ENCODE measurements around the gene C16orf92.

C16orf92 gene, protein sequence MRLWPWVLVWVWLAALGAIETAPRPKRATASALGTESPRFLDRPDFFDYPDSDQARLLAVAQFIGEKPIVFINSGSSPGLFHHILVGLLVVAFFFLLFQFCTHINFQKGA

DNA sequence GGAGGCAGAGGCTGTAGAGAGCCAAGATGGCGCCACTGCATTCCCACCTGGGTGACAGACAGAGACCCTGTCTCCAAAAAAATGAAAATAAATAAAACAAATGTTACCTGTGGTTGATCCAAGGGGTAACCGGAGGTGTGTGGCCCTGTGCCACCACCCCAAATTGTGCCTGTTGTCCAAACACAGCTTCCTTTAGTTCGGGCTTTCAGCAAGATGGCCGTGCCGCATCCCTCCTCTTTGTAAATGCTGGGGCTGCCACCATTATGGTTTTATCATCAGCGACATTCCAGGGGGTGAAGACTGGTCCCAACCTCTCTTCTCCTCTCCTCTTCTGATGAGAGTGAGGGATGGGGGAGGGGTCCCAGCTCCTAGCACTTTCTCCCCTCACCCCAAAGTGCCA is at the start of gene C16orf92:
Gene C16orf92 (plus strand): TSS at position 312 of the 400 bp plus-strand sequence. CDS start 143 bp downstream, outside the sequence.
- DNase-seq, result no peak

DNA sequence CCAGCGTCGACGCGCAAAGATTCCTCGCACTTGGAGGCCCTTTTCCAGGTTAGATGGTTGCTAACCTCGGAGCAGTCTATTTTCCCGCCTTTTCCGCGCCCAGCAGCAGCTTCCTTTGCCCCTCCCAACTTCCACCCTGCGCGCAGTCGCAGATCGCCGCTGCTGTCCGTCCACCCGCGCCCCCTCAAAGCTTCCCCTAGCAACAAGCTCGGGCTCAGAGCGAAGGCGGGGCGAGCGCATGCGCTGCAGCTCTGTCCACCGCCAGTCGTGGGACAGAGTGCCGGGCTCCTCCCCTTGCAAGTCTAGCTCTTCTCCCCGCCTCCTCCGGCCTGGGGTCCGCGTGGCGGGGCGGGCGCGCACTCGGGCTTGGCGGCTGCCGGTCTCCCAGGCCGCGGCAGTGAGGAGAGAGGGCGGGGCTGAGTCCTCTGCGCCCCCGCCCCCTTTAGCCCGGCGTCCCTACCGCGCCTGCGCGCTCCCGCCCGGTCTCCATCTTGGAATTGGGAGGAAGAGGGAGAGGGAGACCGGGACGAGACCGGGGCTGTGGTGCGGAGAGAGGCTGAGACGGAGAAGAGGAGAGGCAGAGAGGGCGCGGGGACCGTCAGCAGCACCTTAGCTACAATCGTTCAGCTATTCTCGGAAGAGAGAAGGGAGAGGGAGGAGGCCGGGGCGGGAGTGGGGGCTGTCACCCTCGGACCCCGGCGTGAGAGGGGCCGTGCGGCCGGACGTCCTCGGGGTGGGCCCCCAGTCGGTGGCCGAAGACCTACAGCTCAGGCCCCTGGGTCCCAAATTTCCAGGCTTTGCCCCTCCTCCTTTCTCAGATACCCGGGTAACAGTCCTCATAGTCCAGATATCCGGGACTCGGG is 49.4 kb upstream of the C16orf92 start, which contains the start of gene TAOK2:
Gene TAOK2 (plus strand): TSS at position 485 of the 863 bp plus-strand sequence. CDS start 3,905 bp downstream, outside the sequence.
- DNase-seq, result peak; percentile 99

DNA sequence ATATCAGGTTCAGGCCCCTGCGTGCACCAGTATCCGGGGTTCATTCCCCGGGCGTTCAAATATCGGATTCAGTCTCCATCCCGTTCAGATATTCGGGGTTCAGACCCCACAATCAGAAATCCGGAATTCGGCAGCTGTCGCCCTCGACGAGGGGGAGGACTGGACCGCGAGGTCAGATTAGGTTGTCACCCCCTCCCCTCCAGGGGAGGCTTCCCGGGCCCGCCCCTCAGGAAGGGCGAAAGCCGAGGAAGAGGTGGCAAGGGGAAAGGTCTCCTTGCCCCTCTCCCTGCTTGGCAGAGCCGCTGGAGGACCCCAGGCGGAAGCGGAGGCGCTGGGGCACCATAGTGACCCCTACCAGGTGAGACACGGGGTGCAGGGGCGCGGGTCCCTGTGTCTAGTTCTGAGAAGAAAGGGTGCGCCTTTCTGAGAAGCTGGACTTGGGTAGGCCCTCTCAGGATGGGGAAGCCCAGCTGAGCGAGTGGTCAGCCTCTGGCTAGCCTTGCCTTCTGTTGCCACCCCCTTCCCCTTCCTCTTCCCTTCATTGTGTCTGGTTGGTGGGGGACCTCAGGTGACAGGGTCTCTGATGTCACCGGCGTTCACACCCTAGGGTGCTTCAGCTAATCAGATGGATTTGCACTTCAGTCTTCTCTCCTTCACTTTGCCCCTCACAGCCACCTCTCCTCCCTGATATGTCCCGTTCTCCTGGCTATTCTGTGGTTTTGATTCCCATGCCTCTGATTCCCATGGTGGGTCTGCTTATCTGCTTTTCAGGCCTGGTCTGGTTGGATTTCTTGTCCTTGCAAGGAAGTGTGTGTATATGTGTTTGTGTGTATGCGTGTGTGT is 48.5 kb upstream of the C16orf92 start:
- no peak for DNase-seq

DNA sequence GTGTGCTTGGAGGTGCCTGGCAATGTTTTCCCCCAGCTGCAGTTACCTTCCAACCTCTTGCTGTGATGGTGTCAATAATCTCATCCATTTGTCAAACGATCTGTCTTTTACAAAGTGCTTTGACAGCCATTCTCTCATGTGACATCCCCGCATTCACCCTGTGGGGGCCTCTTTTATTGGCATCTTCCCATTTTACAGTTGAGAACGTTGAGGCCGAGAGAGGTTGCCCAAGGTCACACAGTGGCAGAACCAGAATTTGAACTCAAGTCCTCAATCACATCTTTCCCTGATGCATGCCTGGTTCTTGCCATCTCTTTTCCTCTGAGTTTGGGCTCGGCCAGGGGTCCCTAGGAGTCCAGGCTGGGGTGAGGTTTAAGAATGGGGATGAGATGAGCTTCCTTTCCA is 47.9 kb upstream of the C16orf92 start:
- DNase-seq, result no peak

DNA sequence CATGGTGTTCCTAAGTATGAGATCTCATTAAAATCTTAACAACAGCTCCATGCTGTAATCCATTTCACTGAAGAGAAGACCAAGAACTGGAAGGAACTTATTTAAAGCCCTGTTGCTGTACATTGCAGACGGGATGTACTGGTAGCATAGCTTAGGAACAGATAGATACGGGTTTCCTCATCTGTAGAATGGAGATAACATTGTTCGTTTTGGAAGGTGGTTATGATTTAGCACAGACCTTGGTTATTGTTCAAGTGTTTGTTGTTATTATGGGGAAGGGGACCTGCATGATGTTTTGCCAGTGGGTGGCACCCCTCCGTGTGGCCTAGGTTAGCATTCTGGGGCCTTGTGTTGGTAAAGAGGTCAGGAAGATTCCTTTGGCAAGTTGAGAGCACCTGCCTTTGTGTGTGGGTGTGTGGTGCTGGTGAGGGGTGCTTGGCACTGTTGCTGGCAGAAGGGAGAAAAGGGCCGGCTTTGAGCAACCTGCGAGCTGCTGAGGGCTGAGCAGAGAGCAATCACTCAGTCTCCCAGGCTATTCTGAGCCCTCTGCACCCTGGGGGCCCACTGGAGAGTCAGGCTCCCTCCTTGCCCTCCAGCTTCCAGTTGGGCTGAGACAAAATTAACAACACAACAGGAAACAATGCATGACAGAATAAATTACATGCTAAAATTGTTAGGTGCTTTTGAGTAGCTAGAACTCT is 47.0 kb upstream of the C16orf92 start:
- DNase-seq, result no peak

DNA sequence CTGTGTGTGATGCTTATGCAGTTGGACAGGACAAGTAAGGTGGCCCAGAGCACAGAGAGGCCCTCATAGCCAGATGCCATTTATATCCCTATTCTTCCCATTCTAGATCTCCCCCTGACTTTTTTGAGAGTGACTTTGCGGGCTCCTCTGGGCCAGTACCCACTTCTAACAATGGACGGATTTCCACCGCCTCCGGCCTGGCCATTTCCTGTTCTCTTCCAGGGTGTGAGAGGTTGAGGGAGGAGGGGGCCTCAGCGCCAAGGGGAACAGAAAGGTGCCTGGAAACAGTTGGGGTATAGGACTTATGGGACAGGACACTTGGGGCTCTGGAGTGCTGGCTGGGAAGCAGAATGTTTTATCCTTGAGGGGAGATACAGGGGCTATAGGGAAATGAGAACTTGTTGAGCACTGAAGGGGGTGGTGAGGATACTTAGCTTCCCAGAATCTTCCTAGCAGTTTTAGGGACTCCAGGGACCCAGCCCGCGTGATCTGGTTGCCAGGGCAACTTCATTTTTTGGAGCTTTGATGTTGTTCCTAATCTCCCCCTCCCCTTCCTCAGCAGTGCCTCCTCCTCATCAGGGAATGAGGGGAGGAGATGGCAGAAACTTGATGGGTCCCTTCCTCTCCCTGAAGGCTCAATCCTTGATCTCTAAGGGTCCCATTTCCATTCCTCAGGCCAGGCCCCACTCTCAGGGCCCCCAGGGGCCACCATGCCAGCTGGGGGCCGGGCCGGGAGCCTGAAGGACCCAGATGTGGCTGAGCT is 45.8 kb upstream of the C16orf92 start:
- no peak for DNase-seq

DNA sequence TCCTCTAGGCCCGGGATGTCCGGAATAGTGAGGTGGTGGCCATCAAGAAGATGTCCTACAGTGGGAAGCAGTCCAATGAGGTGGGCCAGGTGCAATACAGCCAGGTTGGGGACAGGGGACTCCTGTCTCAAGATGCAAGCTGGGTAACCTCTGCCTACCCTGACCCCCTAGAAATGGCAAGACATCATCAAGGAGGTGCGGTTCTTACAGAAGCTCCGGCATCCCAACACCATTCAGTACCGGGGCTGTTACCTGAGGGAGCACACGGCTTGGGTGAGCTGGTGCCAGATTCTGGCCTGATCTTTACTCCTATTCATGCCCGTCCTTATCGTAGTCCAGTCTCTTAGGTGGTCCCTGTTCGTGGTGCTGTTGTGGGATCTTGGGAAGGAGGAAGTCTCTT is 44.9 kb upstream of the C16orf92 start:
- no peak for DNase-seq

DNA sequence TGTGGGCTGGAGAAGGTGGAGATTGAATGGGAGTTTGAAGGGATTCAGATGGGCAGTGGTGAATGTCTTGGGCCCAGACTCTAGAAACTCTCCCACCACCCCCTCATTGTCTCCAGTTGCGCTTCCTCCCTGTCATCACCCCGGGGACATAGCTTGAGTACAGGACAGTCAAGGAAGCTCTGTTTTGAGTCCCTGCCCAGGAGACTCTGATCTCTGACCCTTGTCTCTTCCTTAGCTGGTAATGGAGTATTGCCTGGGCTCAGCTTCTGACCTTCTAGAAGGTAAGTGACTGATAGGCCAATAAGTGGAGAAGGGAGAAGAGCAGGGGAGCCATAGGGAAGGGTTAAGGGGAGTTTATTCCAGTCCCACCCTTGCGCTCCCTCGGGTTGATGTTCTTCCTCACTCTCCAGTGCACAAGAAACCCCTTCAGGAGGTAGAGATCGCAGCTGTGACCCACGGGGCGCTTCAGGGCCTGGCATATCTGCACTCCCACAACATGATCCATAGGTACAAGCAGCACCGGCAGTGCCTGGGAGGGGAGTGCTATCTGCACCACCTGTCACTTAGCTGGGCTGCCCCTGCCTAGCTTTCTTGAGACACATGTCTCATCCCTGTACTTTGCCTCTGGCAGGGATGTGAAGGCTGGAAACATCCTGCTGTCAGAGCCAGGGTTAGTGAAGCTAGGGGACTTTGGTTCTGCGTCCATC is 44.3 kb upstream of the C16orf92 start:
- DNase-seq, result no peak

DNA sequence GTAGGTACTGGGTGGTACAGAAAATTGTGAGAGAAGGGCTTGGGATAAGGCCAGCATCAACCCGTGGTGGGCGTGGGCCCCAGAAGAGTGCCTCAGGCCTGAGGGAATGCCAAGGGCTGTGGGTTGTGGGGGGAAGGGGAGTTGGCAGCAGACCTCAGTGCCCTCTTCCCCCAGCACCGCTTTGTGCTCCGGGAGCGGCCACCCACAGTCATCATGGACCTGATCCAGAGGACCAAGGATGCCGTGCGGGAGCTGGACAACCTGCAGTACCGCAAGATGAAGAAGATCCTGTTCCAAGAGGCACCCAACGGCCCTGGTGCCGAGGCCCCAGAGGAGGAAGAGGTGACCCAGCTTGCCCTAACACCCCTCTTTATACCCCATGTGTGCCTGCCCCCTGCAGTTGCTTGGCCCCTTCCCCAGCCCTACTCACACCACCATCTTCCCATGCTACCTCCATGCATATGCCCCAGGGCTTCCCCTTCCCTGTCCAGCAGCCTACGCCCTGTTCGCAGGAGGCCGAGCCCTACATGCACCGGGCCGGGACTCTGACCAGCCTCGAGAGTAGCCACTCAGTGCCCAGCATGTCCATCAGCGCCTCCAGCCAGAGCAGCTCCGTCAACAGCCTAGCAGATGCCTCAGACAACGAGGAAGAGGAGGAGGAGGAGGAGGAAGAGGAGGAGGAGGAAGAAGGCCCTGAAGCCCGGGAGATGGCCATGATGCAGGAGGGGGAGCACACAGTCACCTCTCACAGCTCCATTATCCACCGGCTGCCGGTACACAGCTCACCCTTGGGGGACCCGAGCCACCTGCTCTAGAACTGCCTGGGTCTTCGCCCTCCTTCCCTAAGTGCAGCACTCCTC is 40.2 kb upstream of the C16orf92 start:
- DNase-seq, result no peak

DNA sequence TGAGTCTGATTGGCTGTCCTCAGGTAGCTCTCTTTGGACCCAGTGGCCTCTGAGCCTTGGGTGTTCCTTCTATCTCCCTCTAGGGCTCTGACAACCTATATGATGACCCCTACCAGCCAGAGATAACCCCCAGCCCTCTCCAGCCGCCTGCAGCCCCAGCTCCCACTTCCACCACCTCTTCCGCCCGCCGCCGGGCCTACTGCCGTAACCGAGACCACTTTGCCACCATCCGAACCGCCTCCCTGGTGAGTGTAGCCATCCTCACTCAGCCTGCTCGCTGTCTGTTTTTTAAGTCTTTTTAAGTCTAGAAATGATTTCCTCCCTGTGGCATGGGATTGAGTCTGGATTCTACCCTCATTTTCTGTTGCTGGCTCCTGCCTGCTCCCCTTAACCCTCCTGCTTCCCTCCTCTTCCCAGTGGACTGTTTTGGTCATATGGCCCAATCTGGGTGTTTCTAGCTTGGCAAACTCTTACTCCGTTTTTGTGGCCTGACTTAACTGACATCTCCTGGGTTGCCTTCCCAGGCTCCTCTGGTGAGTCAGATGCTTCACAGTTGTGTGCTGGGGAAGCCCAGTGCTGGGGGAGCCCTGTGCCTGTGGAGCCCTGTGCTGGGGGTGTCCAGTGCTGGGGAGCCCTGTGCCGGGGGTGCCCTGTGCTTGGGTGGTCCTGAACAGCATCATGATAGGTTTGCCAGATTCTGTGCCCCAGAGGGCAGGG is 39.4 kb upstream of the C16orf92 start:
- peak; percentile 6 for DNase-seq

DNA sequence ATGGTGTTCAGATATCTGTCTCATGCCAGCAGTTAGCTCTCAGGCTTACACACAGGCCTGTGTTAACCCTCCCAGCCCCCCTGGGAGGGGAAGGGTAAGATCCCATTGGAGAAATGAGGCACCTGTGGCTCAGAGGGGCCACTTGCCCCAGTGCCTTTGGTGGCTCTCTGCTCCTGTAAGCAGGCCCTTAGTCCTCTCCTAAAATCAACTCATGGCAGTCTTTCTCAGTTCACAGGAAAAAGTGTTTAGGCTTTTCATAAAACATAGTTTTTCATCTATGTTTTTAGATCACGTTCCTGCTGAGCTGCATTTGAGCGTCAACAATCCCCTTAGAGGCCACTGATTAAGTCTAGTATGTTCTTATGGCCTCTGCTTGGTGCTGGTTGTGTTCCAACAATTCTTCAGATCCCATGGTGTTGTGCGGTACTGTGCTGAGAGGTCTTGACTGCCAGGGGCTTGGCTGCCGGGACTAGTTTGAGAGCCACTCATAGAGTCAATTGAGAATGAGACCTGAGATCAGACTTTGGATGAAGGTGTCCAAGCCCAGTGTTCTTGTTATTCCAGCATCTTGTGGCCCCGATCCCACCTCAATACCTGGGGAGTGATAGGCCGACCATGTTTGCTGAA is 38.7 kb upstream of the C16orf92 start:
- no peak for DNase-seq

DNA sequence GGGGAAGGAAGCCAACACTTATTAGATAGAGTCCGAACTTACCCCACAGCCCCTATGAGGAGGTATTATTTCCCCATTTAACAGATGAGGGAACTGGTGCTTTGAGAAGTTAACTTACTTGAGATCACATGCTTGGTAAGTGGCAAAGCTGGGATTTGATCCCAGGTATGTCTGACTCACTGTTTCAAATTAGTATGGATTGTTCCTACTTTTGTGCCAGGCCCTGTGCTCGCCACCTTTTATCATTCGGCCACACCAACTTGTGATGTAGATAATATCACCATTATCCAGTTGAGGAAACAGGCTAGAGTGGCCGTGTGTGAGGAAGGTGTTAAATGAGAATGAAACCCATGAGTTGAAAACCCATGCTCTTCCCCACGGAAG is 38.2 kb upstream of the C16orf92 start:
- DNase-seq, result no peak

DNA sequence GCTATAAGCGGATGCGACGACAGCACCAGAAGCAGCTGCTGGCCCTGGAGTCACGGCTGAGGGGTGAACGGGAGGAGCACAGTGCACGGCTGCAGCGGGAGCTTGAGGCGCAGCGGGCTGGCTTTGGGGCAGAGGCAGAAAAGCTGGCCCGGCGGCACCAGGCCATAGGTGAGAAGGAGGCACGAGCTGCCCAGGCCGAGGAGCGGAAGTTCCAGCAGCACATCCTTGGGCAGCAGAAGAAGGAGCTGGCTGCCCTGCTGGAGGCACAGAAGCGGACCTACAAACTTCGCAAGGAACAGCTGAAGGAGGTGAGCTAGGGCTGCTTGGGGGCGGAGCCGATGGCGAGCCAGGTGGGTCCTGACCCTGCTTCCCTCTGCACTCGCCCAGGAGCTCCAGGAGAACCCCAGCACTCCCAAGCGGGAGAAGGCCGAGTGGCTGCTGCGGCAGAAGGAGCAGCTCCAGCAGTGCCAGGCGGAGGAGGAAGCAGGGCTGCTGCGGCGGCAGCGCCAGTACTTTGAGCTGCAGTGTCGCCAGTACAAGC is 37.7 kb upstream of the C16orf92 start:
- DNase-seq, result no peak

DNA sequence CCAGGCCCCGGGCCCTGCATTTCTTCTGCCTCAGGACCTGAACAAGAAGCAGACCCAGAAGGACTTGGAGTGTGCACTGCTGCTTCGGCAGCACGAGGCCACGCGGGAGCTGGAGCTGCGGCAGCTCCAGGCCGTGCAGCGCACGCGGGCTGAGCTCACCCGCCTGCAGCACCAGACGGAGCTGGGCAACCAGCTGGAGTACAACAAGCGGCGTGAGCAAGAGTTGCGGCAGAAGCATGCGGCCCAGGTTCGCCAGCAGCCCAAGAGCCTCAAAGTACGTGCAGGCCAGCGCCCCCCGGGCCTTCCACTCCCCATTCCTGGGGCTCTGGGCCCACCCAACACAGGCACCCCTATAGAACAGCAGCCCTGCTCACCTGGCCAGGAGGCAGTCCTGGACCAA is 36.8 kb upstream of the C16orf92 start:
- no peak for DNase-seq

DNA sequence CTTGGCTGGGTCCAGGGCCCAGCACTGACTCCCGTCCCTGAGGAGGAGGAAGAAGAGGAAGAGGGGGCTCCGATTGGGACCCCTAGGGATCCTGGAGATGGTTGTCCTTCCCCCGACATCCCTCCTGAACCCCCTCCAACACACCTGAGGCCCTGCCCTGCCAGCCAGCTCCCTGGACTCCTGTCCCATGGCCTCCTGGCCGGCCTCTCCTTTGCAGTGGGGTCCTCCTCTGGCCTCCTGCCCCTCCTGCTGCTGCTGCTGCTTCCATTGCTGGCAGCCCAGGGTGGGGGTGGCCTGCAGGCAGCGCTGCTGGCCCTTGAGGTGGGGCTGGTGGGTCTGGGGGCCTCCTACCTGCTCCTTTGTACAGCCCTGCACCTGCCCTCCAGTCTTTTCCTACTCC is 36.1 kb upstream of the C16orf92 start:
- DNase-seq, result no peak

DNA sequence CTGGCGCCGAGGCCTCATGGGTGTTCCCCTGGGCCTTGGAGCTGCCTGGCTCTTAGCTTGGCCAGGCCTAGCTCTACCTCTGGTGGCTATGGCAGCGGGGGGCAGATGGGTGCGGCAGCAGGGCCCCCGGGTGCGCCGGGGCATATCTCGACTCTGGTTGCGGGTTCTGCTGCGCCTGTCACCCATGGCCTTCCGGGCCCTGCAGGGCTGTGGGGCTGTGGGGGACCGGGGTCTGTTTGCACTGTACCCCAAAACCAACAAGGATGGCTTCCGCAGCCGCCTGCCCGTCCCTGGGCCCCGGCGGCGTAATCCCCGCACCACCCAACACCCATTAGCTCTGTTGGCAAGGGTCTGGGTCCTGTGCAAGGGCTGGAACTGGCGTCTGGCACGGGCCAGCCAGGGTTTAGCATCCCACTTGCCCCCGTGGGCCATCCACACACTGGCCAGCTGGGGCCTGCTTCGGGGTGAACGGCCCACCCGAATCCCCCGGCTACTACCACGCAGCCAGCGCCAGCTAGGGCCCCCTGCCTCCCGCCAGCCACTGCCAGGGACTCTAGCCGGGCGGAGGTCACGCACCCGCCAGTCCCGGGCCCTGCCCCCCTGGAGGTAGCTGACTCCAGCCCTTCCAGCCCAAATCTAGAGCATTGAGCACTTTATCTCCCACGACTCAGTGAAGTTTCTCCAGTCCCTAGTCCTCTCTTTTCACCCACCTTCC is 35.5 kb upstream of the C16orf92 start:
- DNase-seq, result no peak

DNA sequence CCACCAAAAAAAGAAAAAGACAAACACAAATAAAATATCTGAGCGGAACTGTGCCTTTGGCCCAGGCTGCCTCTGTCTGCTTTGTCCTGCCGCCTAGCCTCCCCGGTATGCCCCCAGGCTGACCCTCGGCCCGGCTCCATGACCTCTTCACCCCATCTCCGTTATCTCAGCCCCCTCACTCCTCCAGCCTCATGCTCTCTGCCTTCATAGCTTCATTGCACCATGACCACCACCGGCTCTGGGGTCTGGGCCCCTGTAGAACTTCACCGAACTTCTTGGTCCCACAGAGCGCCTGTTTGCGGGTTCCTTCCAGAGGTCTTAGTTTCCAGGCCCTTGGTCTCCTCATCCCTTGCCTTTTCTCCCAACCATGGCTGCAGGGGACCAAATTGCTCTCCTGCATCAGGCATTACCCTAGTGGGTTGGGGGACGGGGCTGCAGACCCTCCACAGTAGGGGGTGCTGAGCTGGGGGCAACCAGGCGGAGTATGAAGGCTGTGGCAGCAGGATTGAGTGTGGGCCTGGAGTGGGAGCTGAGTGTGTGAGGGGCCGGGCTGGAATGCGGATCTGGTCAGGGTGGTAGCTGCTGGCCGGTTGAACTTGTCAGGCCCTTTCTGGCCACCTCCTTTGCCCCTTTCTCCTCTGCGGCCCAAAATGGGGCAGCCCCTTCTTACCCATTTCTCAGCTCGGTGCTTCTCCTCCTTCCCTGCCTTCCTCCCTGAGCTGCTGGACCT is 34.5 kb upstream of the C16orf92 start:
- DNase-seq, result no peak
